Upper lobe of left lung (tissue), 4 donors: ENCODE data around the gene CHST11.

Experiments used
- EP300 ChIP-seq, 4 donors: sonication (generic); formaldehyde crosslinking; IDR thresholded peaks; one replicate each; pipeline ENCODE4 v1.5.1; 2017; ENCODE audit warnings: antibody characterized with exemption in 4 of 4, control low read depth in 2 of 4
- POLR2A ChIP-seq, 4 donors: fragments of 450-650 bp; IDR thresholded peaks; one replicate each; pipeline ENCODE4 v1.5.1; 2016 to 2017; ENCODE audit warnings: antibody characterized with exemption in 4 of 4, mild to moderate bottlenecking in 2 of 4
- POLR2AphosphoS5 ChIP-seq, 2 donors: sonication (generic); formaldehyde crosslinking; IDR thresholded peaks; one replicate each; pipeline ENCODE4 v1.5.1; 2017; ENCODE audit warnings: antibody characterized with exemption in 2 of 2
- TF ChIP-seq, protein P1 (sequence below), 6 experiments: fragments of 450-650 bp in 4 of 6; fragments of 200-600 bp in 2 of 6; sonication (generic) in 2 of 6; IDR thresholded peaks; one replicate each; pipeline ENCODE4 v1.5.1; 2016 to 2019; ENCODE audit warnings: antibody characterized with exemption in 6 of 6

DNA sequence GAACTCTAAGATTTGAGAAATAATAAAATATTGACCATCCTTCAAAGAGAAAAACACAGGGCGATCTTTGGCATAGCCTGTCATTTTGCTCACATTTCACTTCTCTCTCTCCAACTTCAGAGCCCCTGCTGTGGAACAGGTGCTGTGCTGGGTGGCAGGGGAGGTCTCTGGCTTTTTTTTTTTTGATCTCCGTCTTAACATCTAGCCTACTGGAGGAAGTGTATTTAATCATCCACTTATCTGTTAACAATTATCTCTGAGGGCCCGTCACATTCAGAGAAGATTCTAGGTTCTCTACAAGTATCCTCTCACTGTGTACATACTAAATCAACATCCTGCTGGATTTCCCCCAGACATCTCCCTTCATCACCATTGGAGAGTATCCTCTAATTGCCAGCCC is 34.1 kb downstream of the CHST11 start:
- TF ChIP-seq, protein P1, sequence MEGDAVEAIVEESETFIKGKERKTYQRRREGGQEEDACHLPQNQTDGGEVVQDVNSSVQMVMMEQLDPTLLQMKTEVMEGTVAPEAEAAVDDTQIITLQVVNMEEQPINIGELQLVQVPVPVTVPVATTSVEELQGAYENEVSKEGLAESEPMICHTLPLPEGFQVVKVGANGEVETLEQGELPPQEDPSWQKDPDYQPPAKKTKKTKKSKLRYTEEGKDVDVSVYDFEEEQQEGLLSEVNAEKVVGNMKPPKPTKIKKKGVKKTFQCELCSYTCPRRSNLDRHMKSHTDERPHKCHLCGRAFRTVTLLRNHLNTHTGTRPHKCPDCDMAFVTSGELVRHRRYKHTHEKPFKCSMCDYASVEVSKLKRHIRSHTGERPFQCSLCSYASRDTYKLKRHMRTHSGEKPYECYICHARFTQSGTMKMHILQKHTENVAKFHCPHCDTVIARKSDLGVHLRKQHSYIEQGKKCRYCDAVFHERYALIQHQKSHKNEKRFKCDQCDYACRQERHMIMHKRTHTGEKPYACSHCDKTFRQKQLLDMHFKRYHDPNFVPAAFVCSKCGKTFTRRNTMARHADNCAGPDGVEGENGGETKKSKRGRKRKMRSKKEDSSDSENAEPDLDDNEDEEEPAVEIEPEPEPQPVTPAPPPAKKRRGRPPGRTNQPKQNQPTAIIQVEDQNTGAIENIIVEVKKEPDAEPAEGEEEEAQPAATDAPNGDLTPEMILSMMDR (IDR thresholded peaks at IDR 0.05) = no peak
- no peak for TF ChIP-seq POLR2A (IDR thresholded peaks at IDR 0.05)
- no peak for TF ChIP-seq POLR2AphosphoS5 (IDR thresholded peaks at IDR 0.05)
- no peak for TF ChIP-seq EP300 (IDR thresholded peaks at IDR 0.05)
